Endothelial cell of umbilical vein (primary cell): ENCODE results near the gene ALPK1. TPM values are rescaled to one million over a fixed set of nuclear protein-coding genes. Genes with fewer than 3 reads are reported as not detected.

Experiments
- BruUV-seq: library from RNA; stranded (reverse); fragments of 400-500 nt; replicated peaks from 2 replicates; lab custom pipeline; 2021; lab: Mats Ljungman, UMichigan
- CTCF ChIA-PET: fragments of 300-600, 350-600 bp; sonication (Branson Sonifier 250); formaldehyde crosslinking; loops from one replicate; lab custom pipeline; 2021; ENCODE audit warnings: antibody characterized with exemption, inconsistent platforms; lab: Charles Lee
- POLR2A ChIA-PET: fragments of 300-600, 350-600 bp; sonication (Branson Sonifier 250); formaldehyde crosslinking; loops from one replicate; lab custom pipeline; 2021; ENCODE audit warnings: antibody characterized with exemption, inconsistent platforms; lab: Charles Lee
- DNase-seq: peaks from one replicate; pipeline ENCODE4 v3.0.0-alpha.2; 2011; ENCODE audit warnings: low read depth, low spot score
- FAIRE-seq: peaks from 2 replicates; lab custom pipeline; 2011; peaks lifted over from hg19 to GRCh38; lab: Jason Lieb, UNC
- H2AFZ ChIP-seq: 2 replicates; pipeline ENCODE4 v1.6.0; 2012; ENCODE audit warnings: low read depth, low read length, control low read depth, inconsistent platforms
- H3K27ac ChIP-seq: 2 replicates; pipeline ENCODE4 v1.5.1; 2011; ENCODE audit warnings: low read depth, mild to moderate bottlenecking, control low read depth, low read length, moderate library complexity; ENCODE audit not compliant: insufficient read depth
- H3K27me3 ChIP-seq, 2 experiments: 2 replicates each; pipeline versions ENCODE4 v1.6.0 to v1.6.1; 2011; ENCODE audit warnings: low read length in 2 of 2, mixed read lengths in 1 of 2; ENCODE audit not compliant: control insufficient read depth in 2 of 2, insufficient read depth in 2 of 2
- H3K36me3 ChIP-seq, 2 experiments: 2 replicates in 1 of 2; 3 replicates in 1 of 2; pipeline ENCODE4 v1.5.1; 2011; ENCODE audit warnings: low read length in 2 of 2, mild to moderate bottlenecking in 1 of 2, moderate library complexity in 1 of 2; ENCODE audit not compliant: control insufficient read depth in 2 of 2, insufficient read depth in 2 of 2; ENCODE audit errors: extremely low read depth in 1 of 2
- H3K4me1 ChIP-seq: 3 replicates; pipeline ENCODE4 v1.5.1; 2011; ENCODE audit warnings: mild to moderate bottlenecking, low read length; ENCODE audit not compliant: control insufficient read depth, insufficient read depth; ENCODE audit errors: extremely low read depth
- H3K4me2 ChIP-seq: 2 replicates; pipeline ENCODE4 v1.6.1; 2011; ENCODE audit warnings: low read length, control low read depth, mixed read lengths; ENCODE audit not compliant: insufficient read depth
- H3K4me3 ChIP-seq, 3 experiments: fragments of 200-600 bp in 1 of 3; sonication (generic), shearing (Covaris generic) in 1 of 3; replicated peaks in 1 of 3; 2 replicates each; pipeline ENCODE4 v1.5.1; 2011 to 2016; ENCODE audit warnings: control low read depth in 3 of 3, low read length in 3 of 3, mild to moderate bottlenecking in 2 of 3, inconsistent platforms in 1 of 3, low read depth in 1 of 3, moderate library complexity in 1 of 3; ENCODE audit not compliant: insufficient read depth in 1 of 3
- H3K79me2 ChIP-seq: 2 replicates; pipeline ENCODE4 v1.6.0; 2012; ENCODE audit warnings: low read length, inconsistent platforms; ENCODE audit not compliant: control insufficient read depth, insufficient read depth
- H3K9ac ChIP-seq: replicated peaks from 2 replicates; pipeline ENCODE3; 2011; ENCODE audit warnings: low read length, control low read depth; ENCODE audit not compliant: insufficient read depth; ENCODE audit errors: extremely low read depth
- H3K9me1 ChIP-seq: replicated peaks from 3 replicates; pipeline ENCODE4 v1.6.0; 2011; ENCODE audit warnings: mild to moderate bottlenecking, low read length; ENCODE audit not compliant: control insufficient read depth, insufficient read depth; ENCODE audit errors: extremely low read depth
- H3K9me3 ChIP-seq: replicated peaks from 2 replicates; pipeline ENCODE4 v1.5.1; 2012; ENCODE audit warnings: low read length, inconsistent platforms; ENCODE audit not compliant: control insufficient read depth, insufficient read depth
- H4K20me1 ChIP-seq: replicated peaks from 2 replicates; pipeline ENCODE3; 2011; ENCODE audit warnings: mild to moderate bottlenecking, low read length; ENCODE audit not compliant: control insufficient read depth, insufficient read depth; ENCODE audit errors: extremely low read depth
- CTCF ChIP-seq, 2 donors: IDR thresholded peaks; 1 replicate in 1 of 2; 2 replicates in 1 of 2; pipeline ENCODE4 v1.5.1; 2011; ENCODE audit warnings: low read length in 2 of 2, mild to moderate bottlenecking in 2 of 2, moderate library complexity in 2 of 2, control low read depth in 1 of 2, inconsistent platforms in 1 of 2, low read depth in 1 of 2; ENCODE audit not compliant: insufficient read depth in 1 of 2; ENCODE audit errors: extremely low read depth in 1 of 2
- EZH2 ChIP-seq: IDR thresholded peaks from 2 replicates; pipeline ENCODE4 v1.6.1; 2012; ENCODE audit warnings: borderline replicate concordance, low read depth, mild to moderate bottlenecking, moderate library complexity, low read length, inconsistent platforms; ENCODE audit not compliant: severe bottlenecking
- FOS ChIP-seq: IDR thresholded peaks from 2 replicates; pipeline ENCODE4 v1.6.1; 2011; ENCODE audit warnings: mild to moderate bottlenecking, low read length, moderate library complexity, borderline replicate concordance; ENCODE audit not compliant: insufficient read depth
- GATA2 ChIP-seq: IDR thresholded peaks from 2 replicates; pipeline ENCODE4 v1.7.0; 2011; ENCODE audit warnings: low read depth, mild to moderate bottlenecking, moderate library complexity, mixed read lengths, low read length; ENCODE audit not compliant: insufficient read length, insufficient read depth
- JUN ChIP-seq: IDR thresholded peaks from 2 replicates; pipeline ENCODE4 v1.6.1; 2011; ENCODE audit warnings: borderline replicate concordance, low read depth; ENCODE audit not compliant: insufficient read length, insufficient read depth
- MAX ChIP-seq: IDR thresholded peaks from 2 replicates; pipeline ENCODE4 v1.6.1; 2011; ENCODE audit not compliant: insufficient read depth, insufficient read length
- MYC ChIP-seq: IDR thresholded peaks from one replicate; pipeline ENCODE4 v1.6.1; 2011; ENCODE audit warnings: mild to moderate bottlenecking, low read depth, low read length
- POLR2A ChIP-seq: IDR thresholded peaks from 2 replicates; pipeline ENCODE4 v1.6.1; 2012; ENCODE audit warnings: low read depth, mild to moderate bottlenecking, control low read depth, low read length
- POLR2AphosphoS5 ChIP-seq: IDR thresholded peaks from 2 replicates; pipeline ENCODE4 v1.6.1; 2012; ENCODE audit warnings: low read depth, mild to moderate bottlenecking, control low read depth, low read length, moderate library complexity; ENCODE audit not compliant: insufficient read depth
- dilution Hi-C: fragments of 300-500 bp; cut with MboI; formaldehyde crosslinking; loops from one replicate; pipeline ENCODE4 v1.15.0; 2019; ENCODE audit warnings: low sequenced_read_pairs; ENCODE audit not compliant: extremely low pct_ligation_motif_present
- intact Hi-C: fragments of 100-400 bp; cut with micrococcal nuclease; formaldehyde crosslinking; loops from one replicate; pipeline ENCODE4 v1.10.0; 2022
- polyA plus RNA-seq, 4 experiments: library from polyadenylated mRNA; depleted of rRNA in 3 of 4; stranded (reverse) in 3 of 4; unstranded in 1 of 4; fragments of >200 nt; gene quantifications; 2 replicates each; pipeline versions ENCODE4 v1.2.1 to v1.2.3, GENCODE V29; 2011 to 2012; ENCODE audit warnings: missing spikeins in 1 of 4
- total RNA-seq: library from RNA; stranded (reverse); gene quantifications from 2 replicates; pipeline ENCODE4 v1.2.3, GENCODE V29; 2021

The ALPK1 gene
- total and polyA plus RNA-seq, 2 donors (not counting 3 experiments of a cell fraction or from before 2014, with no cell fraction given): 1.4 to 5.5 TPM

- no TSS peak for BruUV-seq
- FAIRE-seq (no peak), DNase-seq (no peak)
- no peaks in the 10 kb centered on the region for H3K9me1 ChIP-seq
- dilution Hi-C loops: no loop called here
- no peak overlapping the region for H3K4me2 ChIP-seq
- no peaks in the 10 kb centered on the region for H3K4me1 ChIP-seq
- no peaks in the 10 kb centered on the region for H3K36me3 ChIP-seq
- POLR2A ChIA-PET: no interaction called here
- no peak overlapping the region for H3K9ac ChIP-seq
- H3K79me2 ChIP-seq: no peaks in the 10 kb centered on the region
- TF ChIP-seq JUN (no peak), GATA2 (no peak), FOS (no peak), MAX (no peak), MYC (no peak)
- H2AFZ ChIP-seq: no peak overlapping the region
- H3K27ac ChIP-seq: no peak overlapping the region
- CTCF ChIA-PET: no interaction called here
- H3K4me3 ChIP-seq: no peak overlapping the region
- no peaks in the 10 kb centered on the region for H3K9me3 ChIP-seq
- H3K27me3 ChIP-seq: no peaks in the 10 kb centered on the region
- no peaks in the 10 kb centered on the region for H4K20me1 ChIP-seq
- intact Hi-C loops: no loop called here
These were observed 82.1 kb downstream of the ALPK1 start for GRCh38 chr4:112379306-112379705.

- H3K9me3 ChIP-seq: no peaks in the 10 kb centered on the region
- no peak overlapping the region for H2AFZ ChIP-seq
- H3K79me2 ChIP-seq: no peaks in the 10 kb centered on the region
- dilution Hi-C loops: no loop called here
- H3K36me3 ChIP-seq: no peaks in the 10 kb centered on the region
- H3K4me2 ChIP-seq: no peak overlapping the region
- no TSS peak for BruUV-seq
- H3K9me1 ChIP-seq: no peaks in the 10 kb centered on the region
- CTCF ChIA-PET: interaction anchor here (3.8 kb wide), 1 partner anchor 13 kb away, joined by 16 read pairs; no protein-coding TSS in a partner anchor
- no peak overlapping the region for H3K27ac ChIP-seq
- FAIRE-seq (no peak), DNase-seq (no peak)
- no peaks in the 10 kb centered on the region for H3K27me3 ChIP-seq
- no peaks in the 10 kb centered on the region for H3K4me1 ChIP-seq
- intact Hi-C loops: no loop called here
- TF ChIP-seq MAX (no peak), POLR2AphosphoS5 (no peak), POLR2A (no peak), EZH2 (no peak), MYC (no peak), FOS (no peak), GATA2 (no peak), CTCF (IDR thresholded peaks at IDR 0.05; ENCODE audit: extremely low read depth in 1 of 2, insufficient read depth in 1 of 2, low read depth in 1 of 2, low read length in 2 of 2) (no peak), JUN (no peak)
- no peak overlapping the region for H3K4me3 ChIP-seq
- POLR2A ChIA-PET: no interaction called here
- H4K20me1 ChIP-seq: no peaks in the 10 kb centered on the region
- no peak overlapping the region for H3K9ac ChIP-seq
These were observed 85.0 kb downstream of the ALPK1 start for GRCh38 chr4:112381996-112382692.
